A549 (cell line): ENCODE measurements around the gene EFS. TPM values are rescaled to one million over a fixed set of nuclear protein-coding genes. Genes with fewer than 3 reads are reported as not detected.

Source experiments
- ATAC-seq, 2 experiments: fragments of 200-7000 bp in 1 of 2; fragments of >200 bp in 1 of 2; cut with Nextera tagmentation in 1 of 2; cut with Tn5 transposase in 1 of 2; 3 replicates each; pipeline versions ENCODE4 v1.8.0 to v1.9.1; 2018 to 2020; ENCODE audit warnings: mild to moderate bottlenecking in 1 of 2, moderate library complexity in 1 of 2
- CTCF ChIA-PET: fragments of 300-600 bp; sonication (Branson Sonifier 250); formaldehyde crosslinking; extraction: SDS; loops from one replicate; lab custom pipeline; 2021; ENCODE audit warnings: antibody characterized with exemption, inconsistent platforms; lab: Yijun Ruan, JAX
- POLR2A ChIA-PET: fragments of 350-600 bp; formaldehyde crosslinking; extraction: SDS; loops from one replicate; lab custom pipeline; 2021; ENCODE audit warnings: antibody characterized with exemption, inconsistent platforms; lab: Yijun Ruan, JAX
- DNase-seq, 2 experiments: peaks; one replicate each; pipeline versions ENCODE4 v3.0.0 to v3.0.0-alpha.2; 2011 to 2016; ENCODE audit warnings: low read depth in 1 of 2, low spot score in 1 of 2
- FAIRE-seq: peaks from 2 replicates; lab custom pipeline; 2011; peaks lifted over from hg19 to GRCh38; lab: Jason Lieb, UNC
- H3K27ac ChIP-seq, 2 experiments: fragments of >200 bp; sonication (Bioruptor Twin); formaldehyde crosslinking; 3 replicates each; pipeline ENCODE4 v1.5.1; 2016 to 2017
- H3K4me1 ChIP-seq: fragments of >200 bp; sonication (Bioruptor Twin); formaldehyde crosslinking; 3 replicates; pipeline ENCODE4 v1.6.1; 2016
- H3K4me2 ChIP-seq: fragments of >200 bp; sonication (Bioruptor Twin); formaldehyde crosslinking; 3 replicates; pipeline ENCODE4 v1.6.1; 2016
- H3K4me3 ChIP-seq: fragments of >200 bp; sonication (Bioruptor Twin); formaldehyde crosslinking; 3 replicates; pipeline ENCODE4 v1.5.1; 2016
- H3K9me3 ChIP-seq: fragments of >200 bp; sonication (Bioruptor Twin); formaldehyde crosslinking; 3 replicates; pipeline ENCODE4 v1.6.1; 2016
- BCL3 ChIP-seq: fragments of >200 bp; sonication (Bioruptor Twin); formaldehyde crosslinking; IDR thresholded peaks from 3 replicates; pipeline ENCODE4 v1.6.1; 2016
- BHLHE40 ChIP-seq: IDR thresholded peaks from 2 replicates; pipeline ENCODE4 v1.6.1; 2012; ENCODE audit warnings: low read depth, low read length, inconsistent platforms
- CEBPB ChIP-seq, 2 experiments: fragments of >200 bp in 1 of 2; sonication (Bioruptor Twin) in 1 of 2; formaldehyde crosslinking in 1 of 2; IDR thresholded peaks; 2 replicates each; pipeline ENCODE4 v1.6.1; 2012 to 2016
- EHMT2 ChIP-seq: fragments of 200-600 bp; sonication (generic); IDR thresholded peaks from 2 replicates; pipeline ENCODE4 v1.6.1; 2016; ENCODE audit warnings: antibody characterized with exemption, low read depth, mild to moderate bottlenecking, moderate library complexity
- EP300 ChIP-seq, 2 experiments: fragments of >200 bp; sonication (Bioruptor Twin); formaldehyde crosslinking; IDR thresholded peaks; 2 replicates in 1 of 2; 3 replicates in 1 of 2; pipeline ENCODE4 v1.6.1; 2016 to 2017
- FOSB ChIP-seq: fragments of 250-450 bp; sonication (Bioruptor Pico); IDR thresholded peaks from 2 replicates; pipeline ENCODE4 v1.5.0; 2020; ENCODE audit warnings: mild to moderate bottlenecking, moderate library complexity
- GATA3 ChIP-seq: IDR thresholded peaks from 2 replicates; pipeline ENCODE4 v1.6.1; 2012; ENCODE audit warnings: borderline replicate concordance
- HDAC2 ChIP-seq: fragments of 200-600 bp; sonication (generic); IDR thresholded peaks from 2 replicates; pipeline ENCODE4 v1.6.1; 2016
- HMGXB4 ChIP-seq: fragments of 250-450 bp; sonication (Bioruptor Pico); IDR thresholded peaks from 2 replicates; pipeline ENCODE4 v1.5.0; 2021; ENCODE audit warnings: mild to moderate bottlenecking, moderate library complexity, borderline replicate concordance
- HOXB13 ChIP-seq: fragments of 250-450 bp; sonication (Bioruptor Pico); IDR thresholded peaks from 2 replicates; pipeline ENCODE4 v1.5.0; 2020; ENCODE audit warnings: low read depth, mild to moderate bottlenecking, moderate library complexity
- MAFK ChIP-seq: fragments of 450-650 bp; IDR thresholded peaks from 2 replicates; pipeline ENCODE4 v1.6.1; 2014; ENCODE audit not compliant: partially characterized antibody
- POLR2AphosphoS2 ChIP-seq: conservative IDR thresholded peaks from 2 replicates; pipeline ENCODE4 v1.6.1; 2012; ENCODE audit warnings: low read length, improper control_type of control experiment, inconsistent platforms
- TP53 ChIP-seq: fragments of 250-450 bp; sonication (Bioruptor Pico); IDR thresholded peaks from 2 replicates; pipeline ENCODE4 v1.5.0; 2021; ENCODE audit warnings: mild to moderate bottlenecking, moderate library complexity
- ZNF302 ChIP-seq: fragments of 250-450 bp; sonication (Bioruptor Pico); IDR thresholded peaks from 2 replicates; pipeline ENCODE4 v1.9.0; 2021; ENCODE audit warnings: inconsistent platforms, mild to moderate bottlenecking, moderate library complexity
- WGBS: methylation state at CpG from one replicate; pipeline ENCODE4 v1.1.6; 2017; ENCODE audit errors: missing lambda C conversion rate; 5-methylcytosine and 5-hydroxymethylcytosine counted together
- polyA plus RNA-seq, 4 experiments: library from polyadenylated mRNA; depleted of rRNA in 3 of 4; stranded (reverse); fragments of >200 nt; fragmentation: RNase III in 1 of 4; extraction: RNeasy Plus Mini Kit Qiagen cat#74134 plus additional on column Dnase treatment in 1 of 4; gene quantifications; 2 replicates in 3 of 4; 3 replicates in 1 of 4; pipeline ENCODE4 v1.2.3, GENCODE V29; 2011 to 2017
- TF ChIP-seq, protein P1 (sequence below): fragments of 450-650 bp; IDR thresholded peaks from 2 replicates; pipeline ENCODE4 v1.6.1; 2014; ENCODE audit warnings: antibody characterized with exemption
- TF ChIP-seq, protein P2 (sequence below): IDR thresholded peaks from 2 replicates; pipeline ENCODE4 v1.6.1; 2012
- TF ChIP-seq, protein P3 (sequence below): fragments of >200 bp; sonication (Bioruptor Twin); formaldehyde crosslinking; IDR thresholded peaks from 3 replicates; pipeline ENCODE4 v1.5.1; 2016

EFS gene
- polyA plus RNA-seq, 2 of the 4 experiments (the other 2 are of a cell fraction): not detected

GRCh38 chr14:23388996-23389395 is 24.0 kb upstream of the EFS start:
- POLR2A ChIA-PET: no interaction called here
- FAIRE-seq (no peak), DNase-seq (no peak), ATAC-seq (no peak)
- 86% methylated on average over 7 of the region's 8 CpGs for WGBS
- no peaks in the 10 kb centered on the region for H3K9me3 ChIP-seq
- TF ChIP-seq CEBPB (IDR thresholded peaks at IDR 0.05) (no peak), TP53 (CRISPR knock-in tag) (no peak), BCL3 (no peak), EHMT2 (no peak)
- H3K4me3 ChIP-seq: no peak overlapping the region
- H3K27ac ChIP-seq: no peak overlapping the region
- H3K4me1 ChIP-seq: no peaks in the 10 kb centered on the region
- CTCF ChIA-PET: interaction anchor here (0.7 to 12.5 kb wide), 2 partner anchors 9 to 60 kb away, joined by 3 to 106 read pairs; partner anchors contain the start of gene CMTM5
- no peak overlapping the region for H3K4me2 ChIP-seq

GRCh38 chr14:23387916-23388882 is 23.2 kb upstream of the EFS start:
- Histone ChIP-seq H3K4me2 (no peak overlapping the region), H3K4me1 (no peaks in the 10 kb centered on the region), H3K27ac (no peak overlapping the region), H3K9me3 (no peaks in the 10 kb centered on the region), H3K4me3 (no peak overlapping the region)
- CTCF ChIA-PET: interaction anchor here (1.3 to 12.5 kb wide), 2 partner anchors 8 to 123 kb away, joined by 4 to 106 read pairs; partner anchors contain the start of gene CMTM5
- FAIRE-seq: no peak
- no peak for ATAC-seq
- 38% methylated on average over 23 of the region's 26 CpGs for WGBS
- no peak for DNase-seq
- TF ChIP-seq FOSB (CRISPR knock-in tag) (no peak), EP300 (IDR thresholded peaks at IDR 0.05) (no peak), BHLHE40 (no peak), EHMT2 (no peak), POLR2AphosphoS2 (no peak), GATA3 (no peak), MAFK (no peak), HMGXB4 (CRISPR knock-in tag) (no peak), ZNF302 (no peak), HDAC2 (no peak), HOXB13 (no peak)
- TF ChIP-seq, protein P1, sequence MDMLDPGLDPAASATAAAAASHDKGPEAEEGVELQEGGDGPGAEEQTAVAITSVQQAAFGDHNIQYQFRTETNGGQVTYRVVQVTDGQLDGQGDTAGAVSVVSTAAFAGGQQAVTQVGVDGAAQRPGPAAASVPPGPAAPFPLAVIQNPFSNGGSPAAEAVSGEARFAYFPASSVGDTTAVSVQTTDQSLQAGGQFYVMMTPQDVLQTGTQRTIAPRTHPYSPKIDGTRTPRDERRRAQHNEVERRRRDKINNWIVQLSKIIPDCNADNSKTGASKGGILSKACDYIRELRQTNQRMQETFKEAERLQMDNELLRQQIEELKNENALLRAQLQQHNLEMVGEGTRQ: no peak
- TF ChIP-seq, protein P2, sequence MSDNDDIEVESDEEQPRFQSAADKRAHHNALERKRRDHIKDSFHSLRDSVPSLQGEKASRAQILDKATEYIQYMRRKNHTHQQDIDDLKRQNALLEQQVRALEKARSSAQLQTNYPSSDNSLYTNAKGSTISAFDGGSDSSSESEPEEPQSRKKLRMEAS: no peak
- TF ChIP-seq, protein P3, sequence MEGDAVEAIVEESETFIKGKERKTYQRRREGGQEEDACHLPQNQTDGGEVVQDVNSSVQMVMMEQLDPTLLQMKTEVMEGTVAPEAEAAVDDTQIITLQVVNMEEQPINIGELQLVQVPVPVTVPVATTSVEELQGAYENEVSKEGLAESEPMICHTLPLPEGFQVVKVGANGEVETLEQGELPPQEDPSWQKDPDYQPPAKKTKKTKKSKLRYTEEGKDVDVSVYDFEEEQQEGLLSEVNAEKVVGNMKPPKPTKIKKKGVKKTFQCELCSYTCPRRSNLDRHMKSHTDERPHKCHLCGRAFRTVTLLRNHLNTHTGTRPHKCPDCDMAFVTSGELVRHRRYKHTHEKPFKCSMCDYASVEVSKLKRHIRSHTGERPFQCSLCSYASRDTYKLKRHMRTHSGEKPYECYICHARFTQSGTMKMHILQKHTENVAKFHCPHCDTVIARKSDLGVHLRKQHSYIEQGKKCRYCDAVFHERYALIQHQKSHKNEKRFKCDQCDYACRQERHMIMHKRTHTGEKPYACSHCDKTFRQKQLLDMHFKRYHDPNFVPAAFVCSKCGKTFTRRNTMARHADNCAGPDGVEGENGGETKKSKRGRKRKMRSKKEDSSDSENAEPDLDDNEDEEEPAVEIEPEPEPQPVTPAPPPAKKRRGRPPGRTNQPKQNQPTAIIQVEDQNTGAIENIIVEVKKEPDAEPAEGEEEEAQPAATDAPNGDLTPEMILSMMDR: no peak
- POLR2A ChIA-PET: no interaction called here
